ENCODE measurements around the gene PLRG1.

DNA sequence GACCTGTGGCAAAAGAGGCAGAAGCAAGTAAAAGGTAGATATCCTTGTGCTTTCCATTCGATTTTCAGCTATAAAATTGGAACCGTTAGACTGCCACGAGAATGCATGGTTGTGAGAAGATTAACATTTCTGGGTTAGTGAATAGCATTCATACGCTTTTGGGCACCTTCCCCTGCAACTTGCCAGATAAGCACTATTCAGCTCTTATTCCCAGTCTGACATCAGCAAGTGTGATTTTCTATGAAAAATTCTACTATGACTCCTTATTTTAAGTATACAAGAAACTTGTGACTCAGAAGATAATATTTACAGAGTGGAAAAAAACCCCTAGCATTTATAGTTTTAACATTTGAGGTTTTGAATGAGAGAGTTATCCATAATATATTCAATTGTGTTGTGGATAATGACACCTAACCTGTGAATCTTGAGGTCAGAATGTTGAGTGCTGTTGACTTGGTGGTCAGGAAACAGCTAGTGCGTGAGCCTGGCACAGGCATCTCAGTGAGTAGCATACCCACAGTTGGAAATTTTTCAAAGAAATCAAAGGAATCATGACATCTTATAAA is 16.5 kb upstream of the PLRG1 start:
- TF ChIP-seq CTCF (tag by site-specific recombination; IDR thresholded peaks at IDR 0.05) (no peak), ZNF132 (tag by site-specific recombination; IDR thresholded peaks at IDR 0.05; ENCODE audit: borderline replicate concordance) (no peak), YY1 (tag by site-specific recombination; IDR thresholded peaks at IDR 0.05) (no peak), ZFP41 (tag by site-specific recombination; IDR thresholded peaks at IDR 0.05; ENCODE audit: borderline replicate concordance) (no peak), FEZF1 (tag by site-specific recombination; IDR thresholded peaks at IDR 0.05) (no peak), MZF1 (tag by site-specific recombination; IDR thresholded peaks at IDR 0.05; ENCODE audit: borderline replicate concordance) (no peak), ZNF274 (IDR thresholded peaks at IDR 0.05; ENCODE audit: low read length) (no peak), ZNF274 (tag by site-specific recombination; IDR thresholded peaks at IDR 0.05; ENCODE audit: borderline replicate concordance) (no peak)
- TF ChIP-seq, protein P1, sequence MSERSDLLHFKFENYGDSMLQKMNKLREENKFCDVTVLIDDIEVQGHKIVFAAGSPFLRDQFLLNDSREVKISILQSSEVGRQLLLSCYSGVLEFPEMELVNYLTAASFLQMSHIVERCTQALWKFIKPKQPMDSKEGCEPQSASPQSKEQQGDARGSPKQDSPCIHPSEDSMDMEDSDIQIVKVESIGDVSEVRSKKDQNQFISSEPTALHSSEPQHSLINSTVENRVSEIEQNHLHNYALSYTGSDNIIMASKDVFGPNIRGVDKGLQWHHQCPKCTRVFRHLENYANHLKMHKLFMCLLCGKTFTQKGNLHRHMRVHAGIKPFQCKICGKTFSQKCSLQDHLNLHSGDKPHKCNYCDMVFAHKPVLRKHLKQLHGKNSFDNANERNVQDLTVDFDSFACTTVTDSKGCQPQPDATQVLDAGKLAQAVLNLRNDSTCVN (tag by site-specific recombination; optimal IDR thresholded peaks at IDR 0.05): no peak
- TF ChIP-seq, protein P2, sequence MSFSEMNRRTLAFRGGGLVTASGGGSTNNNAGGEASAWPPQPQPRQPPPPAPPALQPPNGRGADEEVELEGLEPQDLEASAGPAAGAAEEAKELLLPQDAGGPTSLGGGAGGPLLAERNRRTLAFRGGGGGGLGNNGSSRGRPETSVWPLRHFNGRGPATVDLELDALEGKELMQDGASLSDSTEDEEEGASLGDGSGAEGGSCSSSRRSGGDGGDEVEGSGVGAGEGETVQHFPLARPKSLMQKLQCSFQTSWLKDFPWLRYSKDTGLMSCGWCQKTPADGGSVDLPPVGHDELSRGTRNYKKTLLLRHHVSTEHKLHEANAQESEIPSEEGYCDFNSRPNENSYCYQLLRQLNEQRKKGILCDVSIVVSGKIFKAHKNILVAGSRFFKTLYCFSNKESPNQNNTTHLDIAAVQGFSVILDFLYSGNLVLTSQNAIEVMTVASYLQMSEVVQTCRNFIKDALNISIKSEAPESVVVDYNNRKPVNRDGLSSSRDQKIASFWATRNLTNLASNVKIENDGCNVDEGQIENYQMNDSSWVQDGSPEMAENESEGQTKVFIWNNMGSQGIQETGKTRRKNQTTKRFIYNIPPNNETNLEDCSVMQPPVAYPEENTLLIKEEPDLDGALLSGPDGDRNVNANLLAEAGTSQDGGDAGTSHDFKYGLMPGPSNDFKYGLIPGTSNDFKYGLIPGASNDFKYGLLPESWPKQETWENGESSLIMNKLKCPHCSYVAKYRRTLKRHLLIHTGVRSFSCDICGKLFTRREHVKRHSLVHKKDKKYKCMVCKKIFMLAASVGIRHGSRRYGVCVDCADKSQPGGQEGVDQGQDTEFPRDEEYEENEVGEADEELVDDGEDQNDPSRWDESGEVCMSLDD (tag by site-specific recombination; IDR thresholded peaks at IDR 0.05): no peak
